Stimulated activated CD8-positive, alpha-beta memory T cell treated with anti-CD3 and anti-CD28 coated beads, Interleukin-12 subunit alpha, Interleukin-12 subunit beta, amount 100 ng/mL, for 24 hours (primary cell): ENCODE data around the gene OR8I2.
"Not testable (repeated sequence)": the region's sequence is repeated elsewhere in the genome, so short reads cannot be mapped to it uniquely, and the experiment has no call there.

Experiments
- DNase-seq: peaks from one replicate; pipeline ENCODE4 v3.0.0-alpha.2; 2020; ENCODE audit errors: extremely low read depth

Gene OR8I2

DNA sequence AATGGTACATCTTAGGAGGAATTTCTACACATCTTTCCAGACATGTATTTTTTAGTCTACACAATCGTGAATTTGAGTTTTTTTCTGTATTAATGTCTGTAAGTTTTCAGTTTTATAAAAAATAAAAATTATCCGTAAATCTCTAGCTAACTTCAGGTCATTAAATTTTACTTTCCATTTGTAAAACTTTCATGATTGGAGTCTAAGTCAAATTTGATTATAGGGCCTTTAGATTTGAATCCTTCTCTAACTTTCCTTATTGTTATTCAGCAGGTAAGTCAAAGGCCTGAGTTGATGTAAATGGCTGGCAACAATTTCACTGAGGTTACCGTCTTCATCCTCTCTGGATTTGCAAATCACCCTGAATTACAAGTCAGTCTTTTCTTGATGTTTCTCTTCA lies at the start of gene OR8I2:
Gene OR8I2, plus strand, starts transcription at position 301 of the 400 bp plus-strand sequence. Its CDS starts 0 bp downstream, at position 301.
- DNase-seq = no peak

DNA sequence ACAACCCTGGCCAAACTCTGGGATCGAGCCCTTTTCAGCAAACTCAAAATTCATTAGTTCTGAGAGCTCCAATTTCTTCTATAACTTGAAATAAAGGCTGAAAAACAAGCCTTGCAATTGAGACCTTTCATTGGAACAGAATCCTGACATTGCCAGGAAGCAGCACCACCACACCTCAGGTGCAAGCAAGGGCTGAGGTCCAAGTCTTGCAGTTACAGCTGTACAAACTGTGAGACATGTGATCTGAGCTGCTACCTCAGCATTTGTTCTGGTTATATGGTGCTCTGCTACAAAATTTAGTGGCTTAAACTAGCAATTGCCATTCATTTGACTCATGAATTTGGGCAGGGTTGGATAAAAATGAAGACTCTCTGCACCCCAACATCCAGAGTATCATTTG lies 47.6 kb upstream of the OR8I2 start:
- DNase-seq = no peak

DNA sequence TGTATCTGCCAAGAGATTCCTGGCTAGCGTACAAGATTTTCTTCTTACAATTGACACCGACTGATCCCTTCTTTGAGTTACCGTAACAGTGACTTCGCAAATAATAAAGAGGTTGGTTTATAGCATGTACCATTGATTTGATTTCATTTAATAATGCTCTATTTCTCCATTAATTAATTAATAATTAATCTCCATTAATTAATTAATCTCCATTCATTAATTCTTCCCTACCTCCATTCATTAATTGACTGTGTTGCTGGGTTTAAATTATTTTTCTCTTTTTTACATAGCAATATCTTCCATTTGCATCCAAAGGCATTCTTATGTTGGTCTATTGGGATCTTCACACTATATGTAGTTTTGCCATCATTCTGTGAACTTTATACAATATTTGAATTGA lies 44.6 kb upstream of the OR8I2 start:
- no peak for DNase-seq

DNA sequence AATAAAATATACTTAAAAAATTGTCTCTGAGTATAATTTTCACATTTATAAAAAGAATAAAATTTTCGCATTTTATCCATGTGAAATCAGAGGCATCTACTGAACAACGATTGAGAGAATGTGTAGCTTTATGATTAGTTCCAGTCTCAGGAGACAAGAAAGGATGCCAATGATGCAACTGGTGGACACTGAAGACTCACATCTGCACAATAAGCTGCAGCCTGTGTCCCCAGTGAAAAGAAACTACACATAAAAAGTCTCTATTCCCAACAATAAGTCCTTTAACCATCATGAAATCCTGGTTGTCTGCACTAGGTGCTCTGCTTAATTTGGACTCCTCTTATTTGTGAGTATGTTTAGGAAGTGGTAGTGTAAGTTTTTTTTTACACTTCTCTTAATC lies 43.6 kb upstream of the OR8I2 start:
- DNase-seq = no peak

DNA sequence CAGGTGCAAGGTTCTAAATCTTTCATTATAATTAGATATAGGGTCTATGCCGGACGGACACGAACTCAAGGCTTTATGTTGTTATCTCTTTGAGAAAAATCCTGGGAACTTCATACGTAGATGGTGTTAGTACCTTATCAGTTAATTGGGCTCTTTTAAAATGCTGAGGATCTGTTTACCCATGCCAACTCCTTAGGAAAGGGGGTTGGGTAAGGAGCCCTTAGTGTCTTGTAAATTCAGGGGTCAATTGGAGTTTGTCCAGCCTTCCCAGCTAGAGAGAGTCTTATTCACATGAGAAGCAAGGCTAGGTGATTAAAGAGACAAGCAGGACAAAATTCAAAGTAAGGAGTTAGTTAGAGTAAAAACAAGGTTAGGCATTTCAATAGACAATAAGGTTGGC lies 36.7 kb upstream of the OR8I2 start:
- not testable (repeated sequence) for DNase-seq

DNA sequence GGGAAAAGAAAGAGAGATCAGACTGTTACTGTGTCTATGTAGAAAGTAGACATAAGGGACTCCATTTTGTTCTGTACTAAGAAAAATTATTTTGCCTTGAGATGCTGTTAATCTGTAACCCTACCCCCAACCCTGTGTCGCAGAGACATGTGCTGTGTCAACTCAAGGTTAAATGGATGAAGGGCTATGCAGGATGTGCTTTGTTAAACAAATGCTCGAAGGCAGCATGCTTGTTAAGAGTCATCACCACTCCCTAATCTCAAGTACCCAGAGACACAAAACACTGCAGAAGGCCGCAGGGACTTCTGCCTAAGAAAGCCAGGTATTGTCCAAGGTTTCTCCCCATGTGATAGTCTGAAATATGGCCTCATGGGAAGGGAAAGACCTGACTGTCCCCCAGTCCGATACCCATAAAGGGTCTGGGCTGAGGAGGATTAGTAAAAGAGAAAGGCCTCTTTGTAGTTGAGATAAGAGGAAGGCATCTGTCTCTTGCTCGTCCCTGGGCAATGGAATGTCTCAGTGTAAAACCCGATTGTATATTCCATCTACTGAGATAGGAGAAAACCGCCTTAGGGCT lies 35.4 kb upstream of the OR8I2 start:
- not testable (repeated sequence) for DNase-seq

DNA sequence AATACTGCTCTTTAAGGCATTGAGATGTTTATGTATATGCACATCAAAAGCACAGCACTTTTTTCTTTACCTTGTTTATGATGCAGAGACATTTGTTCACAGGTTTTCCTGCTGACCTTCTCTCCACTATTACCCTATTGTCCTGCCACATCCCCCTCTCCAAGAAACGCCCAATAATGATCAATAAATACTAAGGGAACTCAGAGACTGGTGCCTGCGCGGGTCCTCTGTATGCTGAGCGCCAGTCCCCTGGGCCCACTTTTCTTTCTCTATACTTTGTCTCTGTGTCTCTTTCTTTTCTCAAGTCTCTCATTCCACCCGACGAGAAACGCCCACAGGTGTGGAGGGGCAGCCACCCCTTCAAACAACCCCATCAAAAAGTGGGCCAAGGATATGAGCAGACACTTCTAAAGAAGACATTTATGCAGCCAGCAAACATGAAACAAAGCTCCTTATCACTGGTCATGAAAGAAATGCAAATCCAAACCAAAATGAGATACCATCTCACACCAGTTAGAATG lies 34.8 kb upstream of the OR8I2 start:
- not testable (repeated sequence) for DNase-seq

DNA sequence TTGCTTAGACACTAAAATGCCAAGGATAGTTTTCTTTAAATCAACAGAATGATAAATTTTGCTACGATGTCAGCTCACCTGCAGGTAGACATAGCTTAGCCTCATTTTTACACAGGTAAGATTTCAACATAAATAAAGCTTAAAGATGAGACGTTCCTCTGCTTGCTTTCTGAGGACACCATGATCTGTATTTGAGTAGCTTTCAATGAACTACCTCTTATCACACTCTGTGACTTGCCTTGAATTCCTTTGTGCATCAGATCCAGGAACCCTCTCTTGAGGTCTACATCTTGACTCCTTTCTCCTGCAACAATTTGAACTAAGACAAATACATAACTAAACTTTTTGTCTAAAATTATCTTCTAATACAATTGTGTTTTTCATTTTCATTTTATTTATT lies 26.1 kb upstream of the OR8I2 start:
- no peak for DNase-seq

DNA sequence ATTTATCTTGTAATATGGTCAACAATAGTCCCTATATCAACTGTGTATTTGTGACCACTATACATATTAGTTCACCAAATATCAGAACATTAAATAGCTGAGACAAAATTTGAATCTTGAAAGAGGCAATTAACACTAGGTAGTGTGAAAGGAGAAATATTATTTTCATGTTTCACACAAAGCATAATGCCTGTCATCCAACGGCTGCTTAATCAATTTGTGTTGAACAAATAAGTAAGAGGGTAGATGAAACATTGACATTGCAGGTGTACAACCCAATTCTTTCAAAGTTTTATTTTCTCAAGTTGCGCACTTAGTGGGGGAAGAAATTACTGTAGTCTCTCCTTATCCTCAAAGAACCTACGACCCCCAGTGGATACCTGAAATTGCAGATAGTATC lies 3.4 kb upstream of the OR8I2 start:
- no peak for DNase-seq

DNA sequence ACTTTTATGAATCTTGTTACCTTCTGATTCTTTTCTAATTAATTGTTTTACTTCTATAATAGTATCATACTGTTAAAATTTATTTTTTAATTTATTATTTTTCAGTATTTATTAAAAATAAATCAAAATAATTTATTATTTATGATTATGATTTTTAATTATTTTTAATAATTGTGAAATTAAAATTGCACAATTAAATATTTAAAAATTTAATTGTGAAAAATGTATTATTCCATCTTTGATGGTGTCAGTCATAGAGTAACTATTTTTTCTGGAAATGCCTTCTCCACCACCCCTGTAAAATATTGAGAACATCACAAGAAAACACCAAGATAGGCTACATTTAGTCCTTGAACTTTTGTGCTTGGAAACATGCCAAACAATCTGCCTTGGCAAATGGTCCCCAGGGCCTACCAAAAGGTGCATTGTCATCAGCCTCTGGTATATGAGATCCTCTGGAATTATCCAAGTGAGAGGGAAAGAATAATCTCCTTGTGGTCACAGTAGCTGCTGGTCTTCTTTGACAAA lies 10.2 kb downstream of the OR8I2 start, which contains the start of gene OR8H2:
Gene OR8H2, plus strand, starts transcription at position 478 of the 528 bp plus-strand sequence. CDS start 1,356 bp downstream, outside the sequence.
- no peak for DNase-seq

DNA sequence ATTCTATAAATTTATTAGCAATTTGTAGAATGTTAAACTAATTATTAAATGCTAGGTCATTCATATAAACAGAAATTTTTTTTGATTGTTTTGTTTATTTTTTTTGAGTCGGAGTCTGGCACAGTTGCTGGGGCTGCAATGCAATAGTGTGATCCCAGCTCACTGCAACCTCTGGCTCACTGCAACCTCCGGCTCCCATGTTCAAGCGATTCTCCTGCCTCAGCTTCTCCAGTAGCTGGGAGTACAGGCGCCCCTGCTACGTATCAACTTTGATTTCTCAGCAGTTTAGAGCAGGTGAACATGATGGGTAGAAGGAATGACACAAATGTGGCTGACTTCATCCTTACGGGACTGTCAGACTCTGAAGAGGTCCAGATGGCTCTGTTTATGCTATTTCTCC lies 29.0 kb downstream of the OR8I2 start, which contains the start of gene OR8H3:
Gene OR8H3, plus strand, starts transcription at position 301 of the 400 bp plus-strand sequence. Its CDS starts 0 bp downstream, at position 301.
- no peak for DNase-seq

DNA sequence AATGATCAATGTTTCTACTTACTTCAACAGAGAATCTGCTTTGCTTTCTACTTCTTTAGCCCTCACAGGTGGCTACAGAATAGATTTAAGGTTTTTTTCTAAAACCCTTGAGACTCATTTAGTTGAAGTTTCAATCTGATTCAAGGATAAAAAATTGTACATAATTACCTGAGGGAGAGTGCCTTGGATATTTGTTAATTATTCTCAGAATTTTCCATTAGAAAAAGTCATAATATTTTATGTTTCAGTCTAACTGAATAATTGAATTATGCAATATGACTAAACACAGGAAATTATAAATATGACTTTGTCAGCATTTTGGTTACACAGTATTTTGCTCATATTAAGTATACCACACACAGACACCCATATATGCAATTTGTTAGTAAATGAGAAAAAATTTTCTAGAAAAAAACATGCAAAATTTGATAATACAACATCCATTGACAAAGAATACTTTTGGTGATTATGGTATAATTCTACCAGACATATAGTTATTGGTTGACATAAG lies 47.1 kb downstream of the OR8I2 start, which contains the start of gene OR8J3:
Gene OR8J3, minus strand, starts transcription at position 51 of the 511 bp plus-strand sequence. CDS start 2,483 bp downstream, outside the sequence.
- no peak for DNase-seq

DNA sequence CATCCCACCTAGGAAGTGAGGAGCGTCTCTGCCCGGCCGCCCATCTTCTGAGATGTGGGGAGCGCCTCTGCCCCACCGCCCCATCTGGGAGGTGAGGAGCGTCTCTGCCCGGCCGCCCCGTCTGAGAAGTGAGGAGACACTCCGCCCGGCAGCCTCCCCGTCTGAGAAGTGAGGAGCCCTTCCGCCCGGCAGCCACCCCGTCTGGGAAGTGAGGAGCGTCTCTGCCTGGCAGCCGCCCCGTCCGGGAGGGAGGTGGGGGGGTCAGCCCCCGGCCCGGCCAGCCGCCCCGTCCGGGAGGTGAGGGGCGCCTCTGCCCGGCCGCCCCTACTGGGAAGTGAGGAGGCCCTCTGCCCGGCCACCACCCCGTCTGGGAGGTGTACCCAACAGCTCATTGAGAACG lies 50.6 kb downstream of the OR8I2 start:
- DNase-seq = not testable (repeated sequence)
